Parathyroid adenoma (tissue), 2 donors: ENCODE data around the gene ZNF585A.

Experiments
- H2AFZ ChIP-seq: fragments of 300-600 bp; sonication (generic); one replicate; pipeline ENCODE4 v1.7.0; 2017; ENCODE audit warnings: antibody characterized with exemption, mild to moderate bottlenecking
- H3K27ac ChIP-seq: fragments of 300-600 bp; sonication (generic); one replicate; pipeline ENCODE4 v1.7.0; 2017
- H3K27me3 ChIP-seq: fragments of 300-600 bp; sonication (generic); one replicate; pipeline ENCODE4 v1.7.0; 2017; ENCODE audit warnings: low read length; ENCODE audit not compliant: control insufficient read depth, insufficient read depth
- H3K36me3 ChIP-seq: fragments of 300-600 bp; sonication (generic); one replicate; pipeline ENCODE4 v1.7.0; 2017; ENCODE audit warnings: low read length; ENCODE audit not compliant: control insufficient read depth, insufficient read depth
- H3K4me1 ChIP-seq: fragments of 300-600 bp; sonication (generic); one replicate; pipeline ENCODE4 v1.7.0; 2017; ENCODE audit warnings: control low read depth
- H3K4me2 ChIP-seq: fragments of 300-600 bp; sonication (generic); one replicate; pipeline ENCODE4 v1.7.0; 2017; ENCODE audit warnings: low read length
- H3K4me3 ChIP-seq: fragments of 300-600 bp; sonication (generic); one replicate; pipeline ENCODE4 v1.7.0; 2017; ENCODE audit warnings: low read depth, low read length
- H3K79me2 ChIP-seq: fragments of 300-600 bp; sonication (generic); one replicate; pipeline ENCODE4 v1.7.0; 2017; ENCODE audit warnings: control low read depth
- H3K9ac ChIP-seq: fragments of 300-600 bp; sonication (generic); one replicate; pipeline ENCODE4 v1.7.0; 2017; ENCODE audit warnings: mild to moderate bottlenecking
- H3K9me3 ChIP-seq: fragments of 300-600 bp; sonication (generic); one replicate; pipeline ENCODE4 v1.7.0; 2017; ENCODE audit warnings: low read length; ENCODE audit not compliant: control insufficient read depth
- CTCF ChIP-seq: fragments of 300-600 bp; sonication (generic); IDR thresholded peaks from one replicate; pipeline ENCODE4 v1.7.0; 2017; ENCODE audit warnings: antibody characterized with exemption, mild to moderate bottlenecking
- donor health status: primary hyperparathyroidism.

The ZNF585A gene

GRCh38 chr19:37095859-37096258 is 76.6 kb downstream of the ZNF585A start:
- Histone ChIP-seq H3K27ac (no peak overlapping the region), H3K27me3 (no peaks in the 10 kb centered on the region), H3K4me3 (no peak overlapping the region), H3K4me1 (no peaks in the 10 kb centered on the region), H3K9ac (no peak overlapping the region), H2AFZ (no peak overlapping the region), H3K79me2 (peaks cover 4% of the 10 kb centered on the region), H3K4me2 (no peak overlapping the region), H3K9me3 (no peaks in the 10 kb centered on the region), H3K36me3 (peaks cover 3% of the 10 kb centered on the region)
- no peak for TF ChIP-seq CTCF
